Left ventricle myocardium inferior (tissue), 1 donor: ENCODE data around the gene NPPC. TPM values are rescaled to one million over a fixed set of nuclear protein-coding genes. Genes with fewer than 3 reads are reported as not detected.
"Not testable (repeated sequence)": the region's sequence is repeated elsewhere in the genome, so short reads cannot be mapped to it uniquely, and the experiment has no call there.

Experiments
- DNase-seq: peaks from one replicate; pipeline ENCODE4 v3.0.0-alpha.2; 2020
- H3K27ac ChIP-seq: fragments of 200-600 bp; replicated peaks from 2 replicates; pipeline ENCODE4 v1.8.0; 2021
- H3K27me3 ChIP-seq: fragments of 200-600 bp; 2 replicates; pipeline ENCODE4 v1.8.0; 2021; ENCODE audit warnings: low read depth
- H3K36me3 ChIP-seq: fragments of 200-600 bp; 2 replicates; pipeline ENCODE4 v1.8.0; 2021
- H3K4me1 ChIP-seq: fragments of 200-600 bp; 2 replicates; pipeline ENCODE4 v1.8.0; 2021
- H3K4me3 ChIP-seq: fragments of 200-600 bp; 2 replicates; pipeline ENCODE4 v1.8.0; 2021; ENCODE audit warnings: mild to moderate bottlenecking, moderate library complexity
- H3K9me3 ChIP-seq: fragments of 200-600 bp; replicated peaks from 2 replicates; pipeline ENCODE4 v1.8.0; 2021
- intact Hi-C: fragments of 100-400 bp; cut with micrococcal nuclease; formaldehyde crosslinking; loops from one replicate; pipeline ENCODE4 v1.11.0; 2022
- total RNA-seq: library from RNA; stranded (reverse); fragmentation: NEBNext Ultra II Directional; extraction: Animal tissue kit (Norgen Biotek cat#: 25700); gene quantifications from one replicate; pipeline ENCODE4 v1.2.1, GENCODE V29; 2021
- TF ChIP-seq, protein P1 (sequence below): fragments of 200-600 bp; IDR thresholded peaks from 2 replicates; pipeline ENCODE4 v1.8.0; 2021; ENCODE audit warnings: antibody characterized with exemption, mild to moderate bottlenecking, borderline replicate concordance
- donor health status: DM: no; HTN: yes; CAD: no; lungs with severe emphysema.

Gene NPPC
- total RNA-seq, 1 donor from 2014 or later = 3.0 TPM

DNA sequence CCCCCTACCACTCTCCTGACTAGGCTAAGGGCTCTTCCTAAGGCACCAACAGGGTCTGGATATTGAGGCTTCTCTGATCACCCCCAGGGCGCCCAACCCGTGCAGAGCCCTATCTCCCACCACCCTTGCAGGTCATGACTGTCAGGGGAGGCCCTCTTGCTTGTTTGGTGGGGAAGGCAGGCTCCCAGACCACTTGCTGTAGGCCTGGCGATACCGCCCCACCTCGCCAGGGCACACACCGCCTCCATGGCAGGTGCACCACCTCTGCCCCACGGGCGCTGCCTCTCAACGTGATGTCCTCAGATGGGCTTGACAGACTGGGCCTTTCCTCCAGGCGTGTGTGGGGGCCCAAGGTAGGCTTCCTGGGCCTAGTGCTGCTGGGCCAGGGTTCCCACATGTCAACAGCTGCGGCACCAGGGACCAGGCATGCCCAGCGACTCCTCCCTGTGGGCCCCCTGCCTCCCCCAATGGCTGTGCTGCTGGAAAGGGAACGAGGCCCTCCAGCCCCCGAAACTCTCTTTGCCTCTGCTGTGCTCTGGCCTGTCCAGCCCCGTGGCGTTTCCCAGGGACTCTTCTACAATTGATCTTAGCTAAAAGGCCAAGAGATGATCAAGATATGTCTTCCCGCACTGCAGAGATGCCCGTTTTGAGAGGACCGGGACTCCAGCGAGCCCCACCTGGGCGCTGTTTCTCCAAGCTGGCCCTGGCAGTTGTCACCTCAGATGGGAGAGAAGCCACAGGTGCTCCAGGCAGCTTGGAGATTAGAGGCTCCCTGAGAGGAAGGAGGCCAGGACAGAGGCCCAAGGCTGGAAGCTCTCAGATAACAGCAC is 7.5 kb downstream of the NPPC start:
- TF ChIP-seq, protein P1, sequence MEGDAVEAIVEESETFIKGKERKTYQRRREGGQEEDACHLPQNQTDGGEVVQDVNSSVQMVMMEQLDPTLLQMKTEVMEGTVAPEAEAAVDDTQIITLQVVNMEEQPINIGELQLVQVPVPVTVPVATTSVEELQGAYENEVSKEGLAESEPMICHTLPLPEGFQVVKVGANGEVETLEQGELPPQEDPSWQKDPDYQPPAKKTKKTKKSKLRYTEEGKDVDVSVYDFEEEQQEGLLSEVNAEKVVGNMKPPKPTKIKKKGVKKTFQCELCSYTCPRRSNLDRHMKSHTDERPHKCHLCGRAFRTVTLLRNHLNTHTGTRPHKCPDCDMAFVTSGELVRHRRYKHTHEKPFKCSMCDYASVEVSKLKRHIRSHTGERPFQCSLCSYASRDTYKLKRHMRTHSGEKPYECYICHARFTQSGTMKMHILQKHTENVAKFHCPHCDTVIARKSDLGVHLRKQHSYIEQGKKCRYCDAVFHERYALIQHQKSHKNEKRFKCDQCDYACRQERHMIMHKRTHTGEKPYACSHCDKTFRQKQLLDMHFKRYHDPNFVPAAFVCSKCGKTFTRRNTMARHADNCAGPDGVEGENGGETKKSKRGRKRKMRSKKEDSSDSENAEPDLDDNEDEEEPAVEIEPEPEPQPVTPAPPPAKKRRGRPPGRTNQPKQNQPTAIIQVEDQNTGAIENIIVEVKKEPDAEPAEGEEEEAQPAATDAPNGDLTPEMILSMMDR = no peak
- Histone ChIP-seq H3K9me3 (no peaks in the 10 kb centered on the region), H3K4me1 (peaks cover 7% of the 10 kb centered on the region), H3K27me3 (peaks cover 84% of the 10 kb centered on the region), H3K4me3 (no peak overlapping the region), H3K36me3 (no peaks in the 10 kb centered on the region), H3K27ac (no peak overlapping the region)
- intact Hi-C loops = no loop called here
- DNase-seq = peak; percentile 14

DNA sequence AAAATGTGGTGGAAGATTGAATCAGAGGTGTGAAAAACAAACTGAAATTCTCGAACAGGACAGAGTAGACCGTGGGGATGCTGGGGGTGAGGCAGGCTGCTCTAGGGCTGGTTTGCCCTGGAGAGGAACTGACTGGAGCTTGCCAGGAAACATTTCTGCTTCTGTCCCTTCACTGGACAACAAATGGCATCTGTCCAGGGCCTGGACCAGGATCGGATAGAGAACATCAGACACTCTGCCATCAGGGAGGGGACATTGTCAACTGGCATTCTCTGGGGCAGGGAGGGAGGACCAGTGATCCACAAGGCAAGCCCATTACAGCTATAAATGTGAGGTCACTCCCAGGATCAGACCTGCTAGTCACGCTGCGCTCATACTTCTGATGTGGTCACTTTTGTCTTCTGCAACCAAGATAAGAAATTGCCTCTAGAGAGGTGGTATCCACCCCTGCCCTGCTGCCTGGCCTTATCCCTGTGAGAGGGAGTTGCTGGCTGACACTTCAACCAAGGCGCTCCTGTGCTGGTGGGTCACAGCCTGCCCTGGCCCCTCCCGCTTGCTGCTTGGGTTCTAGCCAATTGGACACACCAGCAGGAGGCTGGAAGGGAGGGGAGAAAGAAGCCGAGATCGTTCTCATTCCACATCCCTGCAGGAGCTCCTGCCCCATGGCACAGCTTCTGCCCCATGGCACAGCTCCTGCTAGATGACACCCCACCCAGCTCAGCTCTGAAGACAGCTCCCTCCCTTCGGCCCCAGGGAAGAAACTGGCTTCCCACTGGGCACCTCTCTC is 8.7 kb downstream of the NPPC start:
- Histone ChIP-seq H3K27me3 (peaks cover 83% of the 10 kb centered on the region), H3K4me3 (no peak overlapping the region), H3K36me3 (no peaks in the 10 kb centered on the region), H3K9me3 (no peaks in the 10 kb centered on the region), H3K4me1 (peaks cover 7% of the 10 kb centered on the region), H3K27ac (no peak overlapping the region)
- DNase-seq = peak; percentile 46
- intact Hi-C loops = no loop called here
- TF ChIP-seq, protein P1 = no peak

DNA sequence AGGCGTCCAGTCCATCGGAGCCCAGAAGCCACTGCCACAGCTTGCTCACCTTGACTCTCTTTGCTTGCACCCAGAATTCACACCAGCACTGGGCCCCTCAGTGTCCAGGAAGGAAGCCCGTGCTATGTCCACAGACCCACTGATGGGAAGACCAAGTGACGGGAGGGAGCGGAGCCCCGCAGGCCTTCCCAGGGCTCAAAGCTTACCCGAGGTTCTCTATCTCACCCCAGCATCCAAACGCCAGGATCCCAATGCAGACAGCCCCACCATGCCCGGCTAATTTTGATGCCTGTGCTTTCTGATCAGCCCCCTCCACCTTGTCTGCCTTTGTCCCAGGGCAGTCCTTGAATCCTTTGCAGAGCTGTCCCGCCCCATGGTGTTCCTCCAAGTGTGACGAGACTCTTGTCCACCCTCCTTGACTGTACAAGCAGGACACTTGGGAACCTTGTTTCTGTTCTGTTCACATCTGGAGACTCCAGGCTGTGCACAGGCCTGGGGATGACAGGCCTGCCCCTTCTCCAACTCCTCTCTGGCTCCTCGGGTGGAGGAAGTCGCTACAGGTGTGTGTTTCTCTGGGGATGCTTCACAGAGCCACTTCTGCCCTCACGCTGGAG is 12.0 kb downstream of the NPPC start:
- Histone ChIP-seq H3K4me1 (peaks cover 7% of the 10 kb centered on the region), H3K9me3 (no peaks in the 10 kb centered on the region), H3K27me3 (peaks cover 54% of the 10 kb centered on the region), H3K27ac (no peak overlapping the region), H3K36me3 (no peaks in the 10 kb centered on the region), H3K4me3 (no peak overlapping the region)
- no peak for DNase-seq
- intact Hi-C loops = no loop called here
- TF ChIP-seq, protein P1 = no peak

DNA sequence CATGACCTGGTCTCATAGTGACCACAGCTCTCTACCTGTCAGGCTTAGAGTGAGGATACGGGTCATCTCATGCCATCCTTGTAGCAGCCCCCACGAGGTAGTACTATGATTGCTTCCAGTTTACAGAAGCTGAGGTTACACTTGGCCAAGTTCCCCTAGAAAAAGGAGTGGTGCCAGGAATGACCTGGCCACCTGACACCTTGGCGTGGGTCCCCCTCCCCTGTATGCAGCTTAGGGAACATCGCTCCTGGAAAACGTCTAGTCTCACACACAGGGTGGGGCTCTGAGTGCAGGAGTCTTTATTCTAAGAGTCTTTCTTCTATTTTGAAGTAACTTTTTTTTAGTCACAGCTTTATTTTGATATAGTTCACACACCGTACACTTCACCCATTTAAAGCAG is 14.8 kb downstream of the NPPC start:
- Histone ChIP-seq H3K36me3 (no peaks in the 10 kb centered on the region), H3K4me1 (no peaks in the 10 kb centered on the region), H3K9me3 (no peaks in the 10 kb centered on the region), H3K27me3 (peaks cover 35% of the 10 kb centered on the region), H3K27ac (no peak overlapping the region), H3K4me3 (no peak overlapping the region)
- TF ChIP-seq, protein P1 = no peak
- intact Hi-C loops = no loop called here
- peak; percentile 2 for DNase-seq

DNA sequence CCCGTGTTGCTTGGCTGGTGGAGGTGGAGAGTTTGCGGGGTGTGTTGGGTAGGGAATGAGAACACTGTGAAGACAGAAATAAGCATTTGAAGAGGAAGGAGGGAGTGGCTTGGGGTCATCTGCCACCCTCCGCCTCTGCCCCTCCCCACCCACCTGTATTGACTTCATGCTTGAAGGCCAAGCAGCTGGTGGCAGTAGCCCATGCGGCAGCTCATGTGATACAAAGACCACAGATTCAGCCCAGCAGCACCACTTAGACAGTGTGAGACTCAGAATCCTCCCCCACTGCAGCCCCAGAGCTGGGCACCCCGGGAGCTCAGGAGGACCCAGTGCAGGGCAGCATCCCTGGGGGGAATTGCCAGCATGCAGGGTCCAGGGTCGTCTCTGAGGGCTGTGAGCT is 15.4 kb downstream of the NPPC start:
- H3K27ac ChIP-seq = no peak overlapping the region
- no peaks in the 10 kb centered on the region for H3K9me3 ChIP-seq
- DNase-seq = peak; percentile 3
- H3K36me3 ChIP-seq = no peaks in the 10 kb centered on the region
- TF ChIP-seq, protein P1 = no peak
- H3K4me3 ChIP-seq = no peak overlapping the region
- peaks cover 32% of the 10 kb centered on the region for H3K27me3 ChIP-seq
- intact Hi-C loops = no loop called here
- no peaks in the 10 kb centered on the region for H3K4me1 ChIP-seq

DNA sequence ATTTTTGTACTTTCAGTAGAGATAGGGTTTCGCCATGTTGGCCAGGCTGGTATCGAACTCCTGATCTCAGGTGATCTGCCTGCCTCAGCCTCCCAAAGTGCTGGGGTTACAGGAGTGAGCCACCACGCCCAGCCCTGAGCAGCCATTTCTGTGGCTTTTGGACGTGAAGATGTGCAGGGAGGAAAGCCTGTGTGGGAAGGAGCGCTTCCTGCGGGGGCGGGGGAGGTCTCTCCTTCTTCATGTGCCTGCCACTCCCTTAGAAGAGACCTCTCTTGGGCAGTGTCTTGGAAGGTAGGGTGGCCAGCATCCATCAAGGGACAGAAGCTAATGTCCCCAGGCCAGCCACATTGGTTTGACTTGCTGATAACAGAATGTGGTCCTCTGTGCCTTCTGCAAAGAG is 16.0 kb downstream of the NPPC start:
- H3K4me3 ChIP-seq, H3K27ac ChIP-seq, H3K4me1 ChIP-seq, H3K36me3 ChIP-seq, intact Hi-C loops, H3K9me3 ChIP-seq: not testable (repeated sequence)
- H3K27me3 ChIP-seq = peaks cover 32% of the 10 kb centered on the region
- DNase-seq = peak; percentile 7
